ENCODE data around the gene ANO1.

Gene ANO1

DNA sequence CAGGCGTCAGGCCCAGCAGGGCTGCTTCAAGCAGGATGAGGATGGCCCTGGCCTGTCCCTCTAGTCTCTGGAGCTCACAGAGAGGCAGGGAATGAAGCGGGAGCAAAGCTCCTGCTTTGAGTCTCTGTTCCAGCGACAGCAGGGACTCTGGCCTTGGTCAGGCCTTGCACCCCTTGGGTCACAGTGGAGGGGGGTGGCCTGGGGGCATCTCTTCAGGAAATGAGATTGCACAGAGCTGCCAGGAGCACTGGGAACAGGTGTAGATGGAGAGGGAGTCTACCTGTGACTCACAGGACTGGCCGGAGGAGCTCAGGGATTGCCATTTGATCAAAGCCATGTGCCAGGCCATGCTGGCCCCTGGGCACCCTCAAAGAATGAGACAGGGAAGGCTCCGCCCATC lies 1.6 kb downstream of the ANO1 start:
- TF ChIP-seq POLR2AphosphoS5 (IDR thresholded peaks at IDR 0.05; ENCODE audit: borderline replicate concordance, low read depth, low read length): no peak
- no peak for TF ChIP-seq FOXP2 (optimal IDR thresholded peaks at IDR 0.05; ENCODE audit: control extremely low read depth, extremely low read length, insufficient read depth)
- no peak for TF ChIP-seq EZH2 (IDR thresholded peaks at IDR 0.05)
- Histone ChIP-seq H3K4me3 (no peak overlapping the region), H3K36me3 (ENCODE audit: insufficient read depth, low read length) (no peaks in the 10 kb centered on the region), H3K27ac (no peak overlapping the region), H3K9me3 (ENCODE audit: low read depth, low read length) (no peaks in the 10 kb centered on the region), H3K9ac (ENCODE audit: insufficient read length) (no peak overlapping the region)
- DNase-seq (ENCODE audit: low read depth, low spot score): no peak

DNA sequence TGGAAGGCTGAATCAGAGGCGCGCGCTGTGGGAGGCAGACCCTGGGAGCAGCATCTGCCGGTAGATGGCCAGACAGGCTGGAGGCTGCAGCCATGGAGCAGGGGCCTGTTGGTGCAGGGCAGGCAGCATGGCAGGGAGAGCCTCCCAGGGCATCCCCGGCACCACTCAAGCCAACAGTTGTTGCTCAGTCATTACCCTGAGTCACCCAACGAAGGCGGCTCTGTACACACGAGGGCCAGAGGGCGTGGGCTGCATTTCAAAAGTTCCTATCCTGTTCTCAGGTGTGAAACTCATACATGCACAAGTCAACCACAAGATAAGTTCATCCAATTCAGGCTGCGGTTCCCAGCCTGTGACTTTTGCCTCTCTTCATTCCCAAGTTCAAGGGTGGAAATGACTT lies 2.6 kb downstream of the ANO1 start:
- Histone ChIP-seq H3K9ac (ENCODE audit: insufficient read length) (no peak overlapping the region), H3K27ac (no peak overlapping the region), H3K4me3 (no peak overlapping the region), H3K9me3 (ENCODE audit: low read depth, low read length) (no peaks in the 10 kb centered on the region), H3K36me3 (ENCODE audit: insufficient read depth, low read length) (no peaks in the 10 kb centered on the region)
- DNase-seq (ENCODE audit: low read depth, low spot score): no peak
- TF ChIP-seq FOXP2 (optimal IDR thresholded peaks at IDR 0.05; ENCODE audit: control extremely low read depth, extremely low read length, insufficient read depth) (no peak), EZH2 (IDR thresholded peaks at IDR 0.05) (no peak), POLR2AphosphoS5 (IDR thresholded peaks at IDR 0.05; ENCODE audit: borderline replicate concordance, low read depth, low read length) (no peak)

DNA sequence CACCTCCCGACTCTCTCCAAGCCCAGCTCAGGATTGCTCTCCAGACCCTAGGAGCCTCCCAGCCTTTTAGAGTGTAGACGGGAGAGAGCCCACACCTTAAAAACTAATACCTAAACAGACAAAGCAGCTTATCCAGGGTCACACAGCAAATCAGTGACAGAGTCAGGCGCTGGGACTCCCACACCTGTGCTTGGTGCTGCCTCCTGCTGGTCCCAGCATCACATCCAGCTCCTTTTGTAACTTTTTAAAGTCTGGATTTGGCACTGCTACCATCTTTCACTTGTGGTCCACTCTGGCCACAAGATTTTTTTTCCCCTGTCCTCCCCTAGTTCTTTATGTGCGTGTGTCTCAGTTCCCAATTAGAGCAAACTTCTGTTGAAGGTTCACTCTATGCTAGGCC lies 4.7 kb downstream of the ANO1 start:
- Histone ChIP-seq H3K4me3 (no peak overlapping the region), H3K9ac (ENCODE audit: insufficient read length) (no peak overlapping the region), H3K36me3 (ENCODE audit: insufficient read depth, low read length) (no peaks in the 10 kb centered on the region), H3K27ac (no peak overlapping the region), H3K9me3 (ENCODE audit: low read depth, low read length) (no peaks in the 10 kb centered on the region)
- no peak for TF ChIP-seq FOXP2 (optimal IDR thresholded peaks at IDR 0.05; ENCODE audit: control extremely low read depth, extremely low read length, insufficient read depth)
- TF ChIP-seq POLR2AphosphoS5 (IDR thresholded peaks at IDR 0.05; ENCODE audit: borderline replicate concordance, low read depth, low read length): no peak
- no peak for TF ChIP-seq EZH2 (IDR thresholded peaks at IDR 0.05)
- no peak for DNase-seq (ENCODE audit: low read depth, low spot score)

GRCh38 chr11:70084046-70084984 lies 6.2 kb downstream of the ANO1 start:
- H3K9me3 ChIP-seq (ENCODE audit: low read depth, low read length): no peaks in the 10 kb centered on the region
- no peaks in the 10 kb centered on the region for H3K36me3 ChIP-seq (ENCODE audit: insufficient read depth, low read length)
- DNase-seq (ENCODE audit: low read depth, low spot score): no peak
- no peak overlapping the region for H3K9ac ChIP-seq (ENCODE audit: insufficient read length)
- H3K4me3 ChIP-seq: no peak overlapping the region
- TF ChIP-seq EZH2 (IDR thresholded peaks at IDR 0.05): no peak
- TF ChIP-seq POLR2AphosphoS5 (IDR thresholded peaks at IDR 0.05; ENCODE audit: borderline replicate concordance, low read depth, low read length): no peak
- TF ChIP-seq FOXP2 (optimal IDR thresholded peaks at IDR 0.05; ENCODE audit: control extremely low read depth, extremely low read length, insufficient read depth): no peak
- H3K27ac ChIP-seq: no peak overlapping the region

DNA sequence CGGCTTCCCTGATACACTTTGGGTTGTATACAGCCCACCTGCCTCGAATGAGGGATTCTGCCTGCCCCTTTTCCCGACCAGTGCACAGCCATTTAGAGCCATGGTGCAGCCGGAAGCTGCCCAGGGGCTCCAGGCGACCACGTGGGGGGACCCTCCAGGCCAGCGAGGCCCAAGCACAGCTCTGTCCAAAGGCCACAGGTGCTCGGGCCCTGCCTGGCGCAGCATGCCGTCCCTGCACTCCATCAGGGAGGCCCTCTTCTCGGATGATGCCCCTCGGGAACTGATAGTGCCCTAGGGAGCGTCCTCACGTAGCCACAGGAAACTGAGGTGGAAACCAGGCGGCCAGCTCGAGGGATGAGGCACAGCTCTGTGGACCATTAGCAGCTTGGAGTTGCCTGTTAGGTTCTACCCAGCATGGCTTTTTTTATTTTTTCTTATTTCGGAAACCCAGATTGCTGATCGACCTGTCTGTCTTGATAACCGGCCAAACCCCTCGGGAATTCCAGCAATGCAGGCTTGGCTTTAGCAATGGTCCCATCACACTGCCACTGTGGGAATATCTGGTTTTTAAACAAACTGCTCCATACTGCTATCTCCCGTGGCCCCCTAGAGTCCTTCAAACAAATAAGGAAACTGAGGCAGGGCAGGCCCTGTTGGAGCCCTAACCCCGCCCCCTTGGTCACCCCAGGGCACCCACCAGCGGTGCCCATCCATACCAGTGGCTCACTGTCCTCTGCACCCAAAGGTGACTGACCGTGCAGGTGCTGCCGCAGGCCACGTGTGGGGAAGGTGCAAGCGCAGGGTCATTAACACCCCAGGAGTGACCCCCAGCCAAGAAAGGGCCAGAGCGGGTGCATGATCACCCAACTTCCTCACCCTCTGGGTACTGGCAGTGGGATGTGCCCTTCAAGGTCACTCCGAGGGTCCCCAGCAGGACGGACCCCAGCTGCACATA lies 8.0 kb downstream of the ANO1 start:
- H3K9me3 ChIP-seq (ENCODE audit: low read depth, low read length): no peaks in the 10 kb centered on the region
- DNase-seq (ENCODE audit: low read depth, low spot score): no peak
- TF ChIP-seq POLR2AphosphoS5 (IDR thresholded peaks at IDR 0.05; ENCODE audit: borderline replicate concordance, low read depth, low read length): no peak
- no peak for TF ChIP-seq FOXP2 (optimal IDR thresholded peaks at IDR 0.05; ENCODE audit: control extremely low read depth, extremely low read length, insufficient read depth)
- TF ChIP-seq EZH2 (IDR thresholded peaks at IDR 0.05): no peak

GRCh38 chr11:70087446-70088167 lies 9.5 kb downstream of the ANO1 start:
- no peak for DNase-seq (ENCODE audit: low read depth, low spot score)
- Histone ChIP-seq H3K4me3 (no peak overlapping the region), H3K27ac (no peak overlapping the region), H3K36me3 (ENCODE audit: insufficient read depth, low read length) (no peaks in the 10 kb centered on the region), H3K9ac (ENCODE audit: insufficient read length) (no peak overlapping the region), H3K9me3 (ENCODE audit: low read depth, low read length) (no peaks in the 10 kb centered on the region)
- TF ChIP-seq FOXP2 (optimal IDR thresholded peaks at IDR 0.05; ENCODE audit: control extremely low read depth, extremely low read length, insufficient read depth) (no peak), EZH2 (IDR thresholded peaks at IDR 0.05) (no peak), POLR2AphosphoS5 (IDR thresholded peaks at IDR 0.05; ENCODE audit: borderline replicate concordance, low read depth, low read length) (no peak)

More for the DNA sequence above, 8.0 kb downstream of the ANO1 start:
- Histone ChIP-seq H3K9ac (ENCODE audit: insufficient read length) (no peak overlapping the region), H3K36me3 (ENCODE audit: insufficient read depth, low read length) (no peaks in the 10 kb centered on the region), H3K27ac (no peak overlapping the region), H3K4me3 (no peak overlapping the region)

- Histone ChIP-seq H3K27ac (no peak overlapping the region), H3K4me3 (no peak overlapping the region), H3K9ac (ENCODE audit: insufficient read length) (no peak overlapping the region), H3K36me3 (ENCODE audit: insufficient read depth, low read length) (no peaks in the 10 kb centered on the region), H3K9me3 (ENCODE audit: low read depth, low read length) (no peaks in the 10 kb centered on the region)
- no peak for DNase-seq (ENCODE audit: low read depth, low spot score)
- no peak for TF ChIP-seq FOXP2 (optimal IDR thresholded peaks at IDR 0.05; ENCODE audit: control extremely low read depth, extremely low read length, insufficient read depth)
These were observed 10.7 kb downstream of the ANO1 start for GRCh38 chr11:70088735-70089250.

All from SK-N-MC (cell line).